ENCODE measurements around the gene NR6A1. TPM values are rescaled to one million over a fixed set of nuclear protein-coding genes. Genes with fewer than 3 reads are reported as not detected.

The NR6A1 gene
- polyA plus RNA-seq, 1 donor from 2014 or later, result 4.3 TPM

DNA sequence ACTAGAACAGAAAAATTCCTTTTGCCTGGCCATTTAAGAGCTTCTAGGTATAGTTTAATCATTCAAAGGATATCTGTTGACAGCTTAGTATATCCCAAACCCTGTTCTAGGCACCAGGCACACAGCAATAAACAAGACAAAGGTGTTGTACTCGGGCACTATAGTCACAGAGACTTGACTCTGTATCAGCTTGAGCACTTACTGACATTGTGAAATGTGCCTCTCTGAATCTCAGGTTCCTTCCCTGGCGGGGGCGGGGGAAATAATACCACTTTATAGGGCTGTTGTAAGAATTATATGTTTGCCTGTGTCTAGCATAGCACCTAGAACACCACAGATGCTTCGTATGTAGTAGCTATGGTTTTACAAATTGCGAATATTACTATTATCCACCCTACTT is 104.5 kb downstream of the NR6A1 start:
- TF ChIP-seq MXI1 (conservative IDR thresholded peaks at IDR 0.05; ENCODE audit: poor library complexity, severe bottlenecking), result no peak
- TF ChIP-seq, protein P1, sequence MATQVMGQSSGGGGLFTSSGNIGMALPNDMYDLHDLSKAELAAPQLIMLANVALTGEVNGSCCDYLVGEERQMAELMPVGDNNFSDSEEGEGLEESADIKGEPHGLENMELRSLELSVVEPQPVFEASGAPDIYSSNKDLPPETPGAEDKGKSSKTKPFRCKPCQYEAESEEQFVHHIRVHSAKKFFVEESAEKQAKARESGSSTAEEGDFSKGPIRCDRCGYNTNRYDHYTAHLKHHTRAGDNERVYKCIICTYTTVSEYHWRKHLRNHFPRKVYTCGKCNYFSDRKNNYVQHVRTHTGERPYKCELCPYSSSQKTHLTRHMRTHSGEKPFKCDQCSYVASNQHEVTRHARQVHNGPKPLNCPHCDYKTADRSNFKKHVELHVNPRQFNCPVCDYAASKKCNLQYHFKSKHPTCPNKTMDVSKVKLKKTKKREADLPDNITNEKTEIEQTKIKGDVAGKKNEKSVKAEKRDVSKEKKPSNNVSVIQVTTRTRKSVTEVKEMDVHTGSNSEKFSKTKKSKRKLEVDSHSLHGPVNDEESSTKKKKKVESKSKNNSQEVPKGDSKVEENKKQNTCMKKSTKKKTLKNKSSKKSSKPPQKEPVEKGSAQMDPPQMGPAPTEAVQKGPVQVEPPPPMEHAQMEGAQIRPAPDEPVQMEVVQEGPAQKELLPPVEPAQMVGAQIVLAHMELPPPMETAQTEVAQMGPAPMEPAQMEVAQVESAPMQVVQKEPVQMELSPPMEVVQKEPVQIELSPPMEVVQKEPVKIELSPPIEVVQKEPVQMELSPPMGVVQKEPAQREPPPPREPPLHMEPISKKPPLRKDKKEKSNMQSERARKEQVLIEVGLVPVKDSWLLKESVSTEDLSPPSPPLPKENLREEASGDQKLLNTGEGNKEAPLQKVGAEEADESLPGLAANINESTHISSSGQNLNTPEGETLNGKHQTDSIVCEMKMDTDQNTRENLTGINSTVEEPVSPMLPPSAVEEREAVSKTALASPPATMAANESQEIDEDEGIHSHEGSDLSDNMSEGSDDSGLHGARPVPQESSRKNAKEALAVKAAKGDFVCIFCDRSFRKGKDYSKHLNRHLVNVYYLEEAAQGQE (IDR thresholded peaks at IDR 0.05; ENCODE audit: borderline replicate concordance), result no peak
- TF ChIP-seq POLR2AphosphoS5 (IDR thresholded peaks at IDR 0.05), result no peak
- no peak for TF ChIP-seq TAF1 (IDR thresholded peaks at IDR 0.05; ENCODE audit: low read depth)
- TF ChIP-seq RAD21 (conservative IDR thresholded peaks at IDR 0.05), result no peak
- TF ChIP-seq, protein P2, sequence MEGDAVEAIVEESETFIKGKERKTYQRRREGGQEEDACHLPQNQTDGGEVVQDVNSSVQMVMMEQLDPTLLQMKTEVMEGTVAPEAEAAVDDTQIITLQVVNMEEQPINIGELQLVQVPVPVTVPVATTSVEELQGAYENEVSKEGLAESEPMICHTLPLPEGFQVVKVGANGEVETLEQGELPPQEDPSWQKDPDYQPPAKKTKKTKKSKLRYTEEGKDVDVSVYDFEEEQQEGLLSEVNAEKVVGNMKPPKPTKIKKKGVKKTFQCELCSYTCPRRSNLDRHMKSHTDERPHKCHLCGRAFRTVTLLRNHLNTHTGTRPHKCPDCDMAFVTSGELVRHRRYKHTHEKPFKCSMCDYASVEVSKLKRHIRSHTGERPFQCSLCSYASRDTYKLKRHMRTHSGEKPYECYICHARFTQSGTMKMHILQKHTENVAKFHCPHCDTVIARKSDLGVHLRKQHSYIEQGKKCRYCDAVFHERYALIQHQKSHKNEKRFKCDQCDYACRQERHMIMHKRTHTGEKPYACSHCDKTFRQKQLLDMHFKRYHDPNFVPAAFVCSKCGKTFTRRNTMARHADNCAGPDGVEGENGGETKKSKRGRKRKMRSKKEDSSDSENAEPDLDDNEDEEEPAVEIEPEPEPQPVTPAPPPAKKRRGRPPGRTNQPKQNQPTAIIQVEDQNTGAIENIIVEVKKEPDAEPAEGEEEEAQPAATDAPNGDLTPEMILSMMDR (IDR thresholded peaks at IDR 0.05; ENCODE audit: poor library complexity, severe bottlenecking), result no peak
- no peak for TF ChIP-seq SMC3 (conservative IDR thresholded peaks at IDR 0.05; ENCODE audit: poor library complexity)
- TF ChIP-seq EP300 (conservative IDR thresholded peaks at IDR 0.05; ENCODE audit: poor library complexity, severe bottlenecking), result no peak
- no peak for TF ChIP-seq EZH2 (IDR thresholded peaks at IDR 0.05; ENCODE audit: borderline replicate concordance, insufficient read depth, low read length, poor library complexity, severe bottlenecking)
- Histone ChIP-seq H3F3A (ENCODE audit: insufficient read depth, low read length, poor library complexity, severe bottlenecking) (no peaks in the 10 kb centered on the region), H3K27ac (ENCODE audit: low read length) (no peak overlapping the region), H3K4me2 (ENCODE audit: low read length) (no peak overlapping the region), H3K27me3 (ENCODE audit: insufficient read depth, low read depth, low read length) (no peaks in the 10 kb centered on the region), H3K4me3 (ENCODE audit: low read length) (no peak overlapping the region), H3K9ac (ENCODE audit: low read length) (no peak overlapping the region), H4K20me1 (ENCODE audit: insufficient read depth) (no peaks in the 10 kb centered on the region), H3K36me3 (ENCODE audit: insufficient read depth, low read length) (no peaks in the 10 kb centered on the region), H2AFZ (ENCODE audit: low read depth, low read length) (no peak overlapping the region), H3K79me2 (replicated peaks; ENCODE audit: insufficient read depth, low read length) (peaks cover 91% of the 10 kb centered on the region), H3K9me2 (ENCODE audit: insufficient read depth, low read length) (no peaks in the 10 kb centered on the region), H3K9me3 (ENCODE audit: low read length) (no peaks in the 10 kb centered on the region)

DNA sequence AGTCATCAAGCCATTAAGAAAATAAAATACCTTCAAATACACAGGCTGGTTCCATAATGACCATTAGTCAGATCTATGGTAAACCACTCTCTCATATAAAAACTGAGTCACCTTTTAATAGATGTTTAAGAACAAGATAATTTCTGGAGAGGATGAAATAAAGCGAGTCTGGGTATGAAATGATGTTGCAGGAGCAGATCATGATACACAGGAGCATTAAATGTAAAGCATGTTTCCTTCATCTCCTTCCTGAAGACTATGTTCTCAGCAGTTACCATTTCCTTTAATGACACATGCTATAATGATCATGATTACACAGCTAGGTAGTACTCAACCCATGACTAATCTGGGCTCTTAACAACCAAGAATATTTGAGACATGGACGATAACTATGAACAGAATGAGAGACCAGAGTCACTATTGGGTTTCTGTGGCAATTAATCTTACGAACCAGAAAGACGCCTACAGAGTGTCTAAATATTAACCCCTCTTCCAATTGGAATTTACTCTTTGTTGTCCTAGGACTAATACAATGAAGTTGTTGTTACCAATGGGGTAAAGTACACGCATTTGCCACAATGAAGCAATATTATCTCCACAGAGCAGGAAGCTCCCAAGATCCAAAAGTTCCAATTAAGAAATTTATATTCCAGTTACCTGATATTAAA is 105.6 kb downstream of the NR6A1 start:
- no peak for TF ChIP-seq EP300 (conservative IDR thresholded peaks at IDR 0.05; ENCODE audit: poor library complexity, severe bottlenecking)
- no peak for TF ChIP-seq TAF1 (IDR thresholded peaks at IDR 0.05; ENCODE audit: low read depth)
- TF ChIP-seq EZH2 (IDR thresholded peaks at IDR 0.05; ENCODE audit: borderline replicate concordance, insufficient read depth, low read length, poor library complexity, severe bottlenecking), result no peak
- H3K27ac ChIP-seq (ENCODE audit: low read length), result no peak overlapping the region
- H3K9me3 ChIP-seq (ENCODE audit: low read length), result no peaks in the 10 kb centered on the region
- H2AFZ ChIP-seq (ENCODE audit: low read depth, low read length), result no peak overlapping the region
- no peaks in the 10 kb centered on the region for H3K27me3 ChIP-seq (ENCODE audit: insufficient read depth, low read depth, low read length)
- H3F3A ChIP-seq (ENCODE audit: insufficient read depth, low read length, poor library complexity, severe bottlenecking), result no peaks in the 10 kb centered on the region
- H4K20me1 ChIP-seq (ENCODE audit: insufficient read depth), result no peaks in the 10 kb centered on the region
- no peak overlapping the region for H3K9ac ChIP-seq (ENCODE audit: low read length)
- H3K36me3 ChIP-seq (ENCODE audit: insufficient read depth, low read length), result no peaks in the 10 kb centered on the region
- peak overlapping the region; percentile 18 for H3K4me3 ChIP-seq (ENCODE audit: low read length)
- peaks cover 93% of the 10 kb centered on the region for H3K79me2 ChIP-seq (replicated peaks; ENCODE audit: insufficient read depth, low read length)
- H3K4me2 ChIP-seq (ENCODE audit: low read length), result no peak overlapping the region
- no peaks in the 10 kb centered on the region for H3K9me2 ChIP-seq (ENCODE audit: insufficient read depth, low read length)
